NCI-H524 (cell line): ENCODE results near the gene MICALL2.
A peak's percentile ranks its signal among the peaks of the same experiment; 100 is the strongest.

Experiments
- DNase-seq, 2 experiments: peaks; one replicate each; lab custom pipeline; 2025; lab: John Stamatoyannopoulos, UW

Gene MICALL2

DNA sequence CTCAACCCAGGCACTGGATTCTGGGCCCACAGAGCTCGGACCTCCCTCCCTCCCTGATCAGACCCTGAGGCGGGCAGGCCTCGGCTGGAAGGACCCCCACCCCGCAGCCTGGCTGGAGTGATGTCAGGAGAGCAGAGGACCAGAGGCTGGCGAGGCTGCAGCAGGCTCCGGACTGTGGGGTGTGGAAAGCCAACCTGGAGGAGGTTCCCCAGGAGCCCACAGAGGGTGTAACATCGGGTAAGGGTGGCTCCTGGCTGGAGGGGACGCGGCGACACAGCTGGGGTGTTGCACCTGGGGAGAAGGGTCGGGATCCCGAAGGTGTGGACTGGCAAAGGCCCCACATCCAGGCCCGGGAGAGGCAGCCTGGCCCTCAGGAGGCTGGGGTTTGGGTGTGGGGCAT, 8.9 kb upstream of the MICALL2 start:
- DNase-seq, result no peak

DNA sequence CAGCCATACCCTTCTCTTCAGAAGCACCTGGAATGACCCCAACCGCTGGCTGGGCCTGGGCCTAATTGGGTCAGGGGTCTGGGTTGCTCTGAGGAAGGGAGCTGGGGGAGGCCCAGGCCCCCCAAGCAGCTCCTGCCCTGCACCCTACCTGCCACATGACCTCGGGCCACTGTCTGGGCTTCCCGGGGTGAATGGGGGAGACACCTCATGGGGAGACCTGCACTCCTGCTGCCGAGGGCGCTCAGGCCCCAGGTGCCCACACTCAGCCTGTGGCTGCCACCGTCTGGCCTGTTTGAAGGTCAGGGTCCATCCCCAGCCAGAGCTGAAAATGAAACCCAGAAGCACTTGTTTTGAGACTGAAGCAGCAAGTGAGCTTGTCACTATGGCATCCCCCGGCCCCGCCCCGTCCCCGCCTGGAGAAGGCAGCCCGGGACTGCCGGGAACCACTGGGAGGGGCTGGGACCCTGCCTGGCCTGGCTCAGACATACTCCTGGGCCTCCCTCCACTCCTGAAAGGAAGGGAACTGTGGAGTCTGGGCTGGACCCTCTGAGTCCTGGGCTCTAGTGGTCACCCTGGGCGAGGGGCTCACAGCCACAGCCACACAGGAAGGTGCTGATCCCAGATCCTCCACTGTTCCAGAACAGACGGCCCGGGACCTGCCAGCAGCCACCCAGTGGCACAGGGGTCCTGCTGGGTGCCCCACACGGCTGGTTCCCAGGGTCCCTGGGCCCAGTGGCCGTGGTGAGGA, 7.4 kb upstream of the MICALL2 start:
- DNase-seq, result peak in 1 of 2 experiments; percentile 15

DNA sequence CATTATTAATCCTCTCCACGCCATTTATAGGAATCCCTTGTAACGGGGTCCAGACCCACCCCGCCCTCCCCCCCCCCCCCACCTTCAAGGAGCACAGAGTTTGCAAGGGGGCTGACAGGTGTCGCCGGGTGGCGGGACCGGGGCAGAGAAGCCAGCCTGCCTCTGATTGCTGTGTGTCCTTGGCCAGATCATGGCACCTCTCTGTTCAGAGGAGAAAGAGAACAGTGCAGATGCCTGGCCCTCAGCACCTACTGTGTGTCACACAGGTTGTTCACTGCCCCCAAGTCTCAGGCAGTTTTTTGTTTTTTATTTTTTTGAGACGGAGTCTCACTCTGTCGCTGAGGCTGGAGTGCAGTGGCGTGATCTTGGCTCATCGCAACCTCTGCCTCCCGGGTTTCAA, 5.4 kb upstream of the MICALL2 start:
- no peak for DNase-seq

DNA sequence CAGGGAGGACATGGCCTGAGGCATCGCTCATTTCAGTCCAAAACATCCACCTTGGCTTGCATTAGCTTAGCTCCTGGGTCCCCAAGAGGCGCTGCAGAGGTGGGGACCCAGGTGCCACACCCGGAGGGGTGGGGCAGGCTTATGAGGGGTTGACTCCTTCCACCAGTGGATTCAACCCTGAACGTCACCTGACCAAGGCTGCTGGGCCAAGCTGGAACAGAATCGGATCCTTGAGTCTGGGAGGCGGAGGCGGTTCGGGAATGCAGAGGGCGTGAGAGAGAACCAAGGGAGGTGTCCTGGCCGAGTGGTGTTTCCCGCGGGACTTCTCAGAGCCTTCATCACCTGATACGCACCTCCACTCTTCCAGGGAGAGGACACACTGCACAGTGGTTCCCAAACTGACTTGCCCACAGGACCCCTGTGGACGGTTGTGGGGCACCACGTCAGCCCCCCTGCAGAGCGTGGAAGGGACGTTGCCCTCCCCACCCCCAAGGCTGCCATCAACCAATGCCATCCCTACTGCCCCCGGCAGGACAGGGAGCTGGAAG, 4.5 kb upstream of the MICALL2 start:
- no peak for DNase-seq

DNA sequence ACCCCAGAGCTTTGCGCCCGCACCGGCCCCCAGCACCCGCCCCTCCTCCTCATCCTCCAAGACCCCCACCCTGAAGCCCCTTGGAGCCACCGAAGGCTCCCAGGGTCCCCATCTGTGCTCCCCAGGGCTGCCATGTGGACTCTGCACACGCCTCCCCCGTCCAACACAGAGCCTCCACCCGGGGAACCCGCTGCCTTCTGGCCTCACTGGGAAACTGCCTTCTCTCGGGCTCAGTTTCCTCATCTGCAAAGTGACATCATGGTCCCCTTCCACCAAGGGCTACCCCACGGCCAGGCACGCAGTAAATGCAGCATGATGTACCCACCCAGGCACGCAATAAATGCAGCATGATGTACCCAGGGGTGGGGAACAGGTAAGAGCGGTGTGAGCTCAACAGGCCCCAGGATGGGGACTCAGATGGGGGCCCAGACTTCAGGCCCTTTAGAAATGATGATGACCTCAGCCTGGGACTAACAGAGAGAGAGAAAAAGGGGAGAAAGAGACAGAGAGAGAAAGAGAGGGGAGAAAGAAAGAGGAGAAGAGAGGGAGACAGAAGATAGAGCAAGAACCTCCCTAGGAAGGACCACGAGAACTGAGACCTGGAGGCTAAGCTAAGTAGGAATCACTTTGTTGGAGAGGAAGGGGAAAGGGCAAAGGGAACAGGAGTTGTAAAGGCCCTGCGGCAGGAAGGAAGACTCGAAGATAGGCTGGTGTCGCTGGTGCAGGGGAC, 2.5 kb upstream of the MICALL2 start:
- DNase-seq, result no peak

DNA sequence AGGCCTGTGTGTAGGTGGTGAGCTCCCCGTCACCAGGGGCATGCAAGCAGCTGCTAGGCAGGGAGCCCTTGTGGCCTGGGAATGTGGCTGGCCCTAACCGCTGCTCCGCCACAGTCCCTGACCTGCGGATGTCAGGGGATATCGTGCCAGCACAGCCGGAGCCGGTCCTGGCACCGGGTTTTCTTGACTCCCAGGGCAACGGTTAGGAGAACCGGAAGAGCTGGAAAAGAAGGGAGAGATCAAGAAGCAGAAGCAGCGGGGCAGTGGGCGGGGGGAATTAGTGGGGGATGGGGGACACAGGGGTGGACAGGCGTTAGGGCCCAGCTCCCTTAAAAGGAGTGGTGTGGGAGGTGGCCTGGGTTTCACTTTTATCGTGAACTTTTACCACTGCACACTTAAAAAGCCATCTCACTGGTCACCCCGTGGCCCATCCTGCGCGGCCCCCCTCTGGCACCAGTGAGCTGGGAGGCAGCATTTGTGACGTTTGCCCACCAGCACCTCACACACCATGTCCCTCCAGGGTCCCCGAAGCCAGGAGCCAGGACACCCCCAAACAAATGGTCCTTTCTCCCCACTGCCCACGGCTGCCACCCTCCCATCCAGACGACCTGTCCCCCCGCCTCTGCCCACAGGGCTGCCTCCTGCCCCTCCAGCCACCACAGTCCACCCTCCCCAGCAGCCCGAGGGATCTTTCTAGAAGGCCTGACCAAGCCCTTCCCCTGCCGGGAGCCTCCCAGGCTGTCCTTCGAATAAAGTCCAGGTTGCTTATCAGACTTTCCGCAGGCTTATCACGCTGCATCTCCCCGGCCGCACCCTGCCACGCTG, 1.8 kb upstream of the MICALL2 start:
- no peak for DNase-seq

DNA sequence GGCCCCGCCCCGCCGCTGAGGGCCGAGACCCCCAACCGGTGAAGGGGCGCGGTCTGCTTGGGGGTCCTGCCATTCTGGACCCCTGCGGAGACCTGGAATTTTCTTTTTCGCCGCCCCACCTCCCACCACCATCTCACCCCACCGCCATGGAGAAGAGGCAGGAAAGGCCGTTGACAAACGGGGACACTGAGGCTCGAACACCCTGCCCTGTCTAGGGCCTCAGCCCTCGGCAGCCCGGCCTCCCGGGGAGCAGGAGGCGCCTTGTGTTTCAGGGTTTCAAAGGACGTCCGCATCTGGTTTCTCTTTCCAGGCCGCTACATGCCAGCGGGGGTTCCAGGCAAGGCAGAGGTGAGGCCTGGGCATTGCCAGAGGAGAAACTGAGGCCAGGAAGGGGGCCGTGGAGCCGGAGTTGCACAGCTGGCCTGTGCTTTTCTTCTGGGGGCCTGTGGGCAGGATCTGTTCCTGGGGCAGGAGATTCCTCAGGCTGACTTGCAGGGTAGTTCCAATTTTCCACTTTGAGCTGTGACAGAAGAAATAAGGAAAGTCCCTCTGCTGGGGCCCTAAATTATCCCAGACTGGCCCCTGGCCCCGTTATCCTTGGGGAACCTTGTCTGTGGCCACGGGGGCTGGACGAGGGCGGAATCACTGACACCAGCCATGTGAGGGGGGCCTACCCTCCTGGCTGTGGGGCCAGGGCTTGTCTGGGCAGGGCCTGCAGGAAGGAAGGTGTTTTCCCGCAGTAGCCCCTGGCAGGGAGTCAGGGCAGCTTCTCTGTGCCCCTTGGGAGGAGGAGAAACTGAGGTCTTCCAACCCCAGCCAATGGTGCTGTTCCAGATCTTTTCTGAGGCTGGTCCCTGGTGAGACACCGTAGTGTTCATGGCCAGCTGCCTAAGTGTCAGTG, 900 bp upstream of the MICALL2 start:
- DNase-seq, result no peak

DNA sequence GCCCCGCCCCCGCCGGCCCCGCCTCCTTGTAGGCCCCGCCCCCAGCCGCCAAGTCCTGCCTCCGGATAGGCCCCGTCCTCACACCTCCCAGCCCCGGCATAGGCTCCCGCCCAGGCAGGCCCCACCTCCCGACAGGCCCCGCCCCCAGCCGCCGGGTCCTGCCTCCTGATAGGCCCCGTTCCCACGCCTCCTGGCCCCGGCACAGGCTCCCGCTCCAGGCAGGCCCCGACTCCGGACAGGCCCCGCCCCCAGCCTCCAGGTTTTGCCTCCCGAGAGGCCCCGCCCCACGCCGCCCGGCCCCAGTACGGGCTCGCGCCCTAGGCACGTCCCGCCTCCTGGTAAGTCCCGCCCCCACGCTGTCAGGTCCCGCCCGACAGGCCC, 232 bp upstream of the MICALL2 start:
- peak; percentile 87 to 95 for DNase-seq

DNA sequence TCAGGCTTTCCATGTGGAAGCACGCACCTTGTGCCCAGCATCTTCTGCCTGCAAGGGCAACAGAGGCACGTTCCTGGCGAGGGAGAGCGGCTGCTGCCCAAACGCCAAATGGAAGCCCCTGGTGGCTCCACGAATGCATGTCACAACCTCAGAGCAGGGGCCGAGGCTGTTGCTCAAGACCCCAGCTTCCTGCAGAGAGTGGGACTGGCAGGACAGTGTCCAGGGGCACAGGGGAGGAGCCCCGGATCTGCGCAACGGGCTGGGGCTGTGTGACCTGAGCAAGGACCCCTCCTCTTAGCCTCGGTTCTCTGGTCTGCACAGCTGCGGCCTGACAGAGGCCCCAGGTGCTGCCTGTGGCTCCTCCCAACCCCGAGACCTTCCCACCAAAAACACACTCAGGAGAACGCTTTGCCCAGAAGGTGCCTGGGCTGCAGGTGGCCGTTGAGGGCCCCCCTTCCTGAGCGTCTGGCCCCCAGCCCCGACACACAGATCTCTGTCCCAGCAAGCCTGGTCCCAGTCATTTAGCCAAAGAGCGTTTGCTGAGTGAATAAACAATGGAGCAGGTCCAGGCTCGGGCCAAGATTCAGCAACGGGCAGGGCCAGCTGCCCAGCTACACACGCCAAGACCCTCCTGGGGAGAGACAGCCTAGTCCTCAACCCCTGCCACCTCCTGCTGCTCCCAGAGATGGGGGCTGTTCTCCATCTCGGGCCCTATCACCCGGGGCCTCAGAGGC, 1.2 kb downstream of the MICALL2 start:
- DNase-seq, result no peak

DNA sequence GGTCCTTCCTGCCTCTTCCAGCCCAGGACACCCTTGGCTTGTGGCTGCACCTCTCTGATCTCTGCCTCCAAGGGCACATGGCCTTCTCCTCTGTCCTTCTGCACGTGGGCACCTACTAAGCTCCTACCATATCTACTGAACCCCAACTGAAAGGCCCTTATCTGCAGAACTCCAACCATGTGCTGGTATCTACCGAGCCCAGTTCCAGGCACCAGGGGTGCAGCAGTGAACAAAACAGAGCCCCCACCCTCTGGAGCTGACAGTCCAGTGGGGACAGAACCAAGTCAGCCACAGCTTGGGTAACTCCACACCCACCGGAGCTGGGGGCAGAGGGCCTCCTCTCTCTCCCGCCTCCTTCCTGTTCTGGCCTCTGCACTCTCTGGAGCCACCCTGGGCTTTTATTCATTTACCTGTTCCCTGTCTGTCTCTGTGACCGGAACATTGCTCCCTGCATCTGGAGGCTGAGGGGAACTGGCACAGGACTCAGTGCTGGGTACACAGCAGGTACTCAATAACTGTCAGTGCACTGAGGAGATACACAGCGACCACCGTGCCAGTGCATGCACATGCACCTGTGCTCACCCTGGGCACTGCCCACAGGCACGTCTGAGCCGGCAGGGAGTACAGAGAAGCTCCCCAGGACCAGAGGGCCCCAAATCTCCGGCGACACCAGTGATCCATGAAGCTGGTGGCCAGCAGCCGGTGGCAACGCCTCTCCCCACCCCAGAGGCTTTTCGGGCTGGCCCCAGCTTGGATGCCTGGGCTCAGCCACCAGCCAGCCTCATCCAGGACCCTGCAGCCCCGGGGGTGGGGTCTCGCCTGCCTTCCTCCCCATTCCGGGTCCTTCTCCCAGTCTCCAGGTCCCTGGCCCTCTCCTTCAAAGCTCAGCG, 2.0 kb downstream of the MICALL2 start:
- DNase-seq, result no peak

DNA sequence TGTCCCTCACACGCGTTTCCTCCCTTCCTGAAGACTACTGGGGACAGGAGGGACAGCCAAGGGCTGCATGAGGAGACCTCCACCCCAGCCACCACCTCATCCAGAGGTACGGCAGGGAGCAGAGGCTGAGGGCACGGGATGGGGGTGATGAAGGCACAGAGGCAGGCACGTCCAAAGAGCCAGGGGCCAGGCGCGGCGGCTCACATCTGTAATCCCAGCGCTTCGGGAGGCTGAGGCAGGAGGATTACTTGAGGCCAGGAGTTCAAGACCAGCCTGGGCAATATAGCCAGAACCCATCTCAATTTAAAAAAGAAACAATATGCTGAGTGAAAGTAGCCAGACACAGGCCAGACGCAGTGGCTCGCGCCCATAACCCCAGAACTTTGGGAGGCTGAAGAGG, 3.3 kb downstream of the MICALL2 start:
- no peak for DNase-seq

DNA sequence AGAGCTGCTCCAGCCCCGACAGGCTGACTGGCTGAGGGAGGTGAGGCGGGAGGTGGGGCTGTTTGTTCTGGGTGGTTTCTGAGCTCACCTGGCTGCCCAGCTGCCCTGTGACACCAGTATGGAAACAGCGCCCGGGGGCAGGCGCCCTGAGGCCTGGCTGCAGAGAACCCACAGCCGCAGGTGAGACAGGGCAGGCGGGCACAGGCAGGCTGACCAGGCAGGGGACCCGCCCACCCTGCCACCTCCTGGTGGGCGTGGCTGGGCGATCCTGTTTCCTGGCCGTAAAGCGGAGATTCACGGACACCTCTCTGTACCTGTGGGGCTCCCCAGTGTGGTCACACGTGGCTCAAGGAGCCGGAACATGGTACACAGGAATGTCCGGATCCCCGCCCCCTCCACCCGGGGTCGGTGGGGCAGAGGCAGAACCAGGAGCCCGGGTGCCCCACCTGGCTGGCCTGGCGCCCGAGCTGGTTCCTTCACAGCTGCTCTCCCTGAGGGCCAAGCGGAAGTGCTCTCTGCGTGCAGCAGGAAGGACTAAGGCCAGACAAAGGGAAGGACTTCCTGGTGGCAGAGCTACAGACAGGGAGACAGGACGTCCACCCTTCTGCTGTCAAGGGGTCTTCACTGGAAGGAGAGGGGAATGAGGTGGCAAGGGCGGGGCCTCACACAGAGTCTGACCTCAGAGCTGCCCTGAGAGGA, 3.9 kb downstream of the MICALL2 start:
- DNase-seq, result no peak

DNA sequence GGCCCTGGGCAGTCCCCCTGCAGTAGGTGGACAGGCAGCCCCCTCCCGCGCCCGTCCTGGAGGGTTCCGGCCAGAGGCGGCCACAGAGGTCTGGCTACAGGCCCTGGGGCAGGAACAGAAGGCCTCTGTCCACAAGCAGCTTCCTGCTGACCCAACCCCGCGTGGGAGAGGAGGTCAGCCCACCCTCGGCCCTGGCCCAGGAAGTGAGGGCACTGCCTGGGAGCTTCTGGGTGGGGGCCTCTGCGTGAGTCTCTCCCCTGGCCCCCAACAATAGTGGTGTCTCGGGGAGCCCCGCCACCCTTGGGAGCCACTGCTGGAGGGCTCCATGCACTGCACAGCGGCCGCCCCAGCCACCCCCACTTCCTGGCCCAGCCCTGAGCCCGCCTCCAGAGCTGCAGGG, 4.7 kb downstream of the MICALL2 start:
- DNase-seq, result no peak

DNA sequence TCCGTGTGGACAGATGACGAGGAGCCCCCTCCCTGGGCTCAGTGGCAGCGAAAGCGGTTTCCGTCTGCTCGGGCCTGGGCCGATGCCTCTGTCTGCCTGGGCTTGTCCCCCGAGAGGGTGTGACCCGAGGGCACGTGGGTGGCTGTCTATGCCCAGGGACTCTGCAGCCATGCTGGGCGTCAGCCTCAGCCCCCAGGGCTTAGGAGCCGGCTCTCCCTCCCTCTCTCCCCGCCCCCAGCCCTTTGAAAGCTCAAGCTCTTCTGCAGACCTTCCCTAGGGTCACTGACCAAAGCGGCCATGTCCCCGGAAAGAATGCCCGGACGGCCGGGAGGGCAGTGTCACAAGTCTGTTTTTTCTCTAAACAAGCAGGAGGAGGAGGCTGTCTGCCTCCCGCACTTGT, 7.1 kb downstream of the MICALL2 start:
- no peak for DNase-seq

DNA sequence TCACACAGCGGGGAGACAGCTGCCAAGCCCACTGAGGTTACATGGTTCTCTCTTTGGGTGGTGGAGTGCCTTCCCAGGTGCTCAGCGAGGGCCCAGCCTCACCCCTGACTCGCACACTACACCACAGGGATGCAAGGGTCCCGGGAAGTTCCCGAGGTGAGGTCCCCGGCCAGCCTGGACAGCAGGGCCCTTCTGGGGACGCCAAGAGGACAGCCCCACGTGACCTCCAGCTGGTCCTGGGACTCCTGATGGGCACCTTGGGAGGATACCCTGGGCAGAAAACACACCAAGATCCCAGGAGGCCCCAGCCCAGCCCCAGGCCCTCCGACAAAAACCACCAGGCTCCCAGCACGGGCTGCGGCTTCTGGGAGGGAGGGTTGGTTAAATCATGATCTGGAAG, 8.3 kb downstream of the MICALL2 start:
- no peak for DNase-seq

DNA sequence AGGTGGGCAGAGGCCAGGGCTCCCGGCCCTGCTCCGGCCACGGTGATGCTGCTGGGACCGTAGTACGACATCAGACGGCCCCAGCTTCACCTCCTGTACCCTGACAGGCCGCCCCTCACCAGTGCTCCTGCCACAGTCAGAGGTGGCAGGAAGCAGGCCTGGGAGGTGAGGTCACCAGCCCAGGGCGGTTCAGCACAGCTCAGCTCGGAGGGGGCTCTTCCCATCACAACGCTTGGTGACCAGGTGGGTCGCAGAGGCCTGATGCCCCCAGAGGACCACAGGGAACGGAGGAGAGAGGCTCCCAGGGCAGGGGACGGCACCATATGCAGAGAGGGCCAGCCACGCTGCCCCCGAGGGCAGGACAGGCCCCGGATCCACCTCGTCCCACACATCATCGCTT, 8.8 kb downstream of the MICALL2 start:
- DNase-seq, result no peak

DNA sequence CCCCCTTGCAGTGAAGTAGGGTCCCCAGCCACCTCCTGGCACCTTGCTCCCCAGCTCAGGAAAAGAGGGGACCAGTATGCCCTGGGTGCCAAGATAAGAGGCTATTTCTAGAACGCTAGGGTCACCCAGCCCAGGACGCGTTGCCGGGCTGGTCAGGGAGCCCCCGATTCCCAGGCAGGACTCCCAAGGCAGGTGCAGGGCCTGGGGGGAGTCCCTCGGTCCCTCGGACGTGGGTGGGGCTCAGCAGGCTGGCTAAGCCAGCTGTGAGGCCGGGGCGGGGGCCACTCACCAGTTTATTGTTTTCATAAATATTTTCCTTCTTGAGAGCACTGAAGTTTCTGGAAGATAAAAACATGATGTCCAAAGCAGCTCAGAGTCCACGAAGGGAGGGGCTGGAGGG, 9.3 kb downstream of the MICALL2 start:
- no peak for DNase-seq

DNA sequence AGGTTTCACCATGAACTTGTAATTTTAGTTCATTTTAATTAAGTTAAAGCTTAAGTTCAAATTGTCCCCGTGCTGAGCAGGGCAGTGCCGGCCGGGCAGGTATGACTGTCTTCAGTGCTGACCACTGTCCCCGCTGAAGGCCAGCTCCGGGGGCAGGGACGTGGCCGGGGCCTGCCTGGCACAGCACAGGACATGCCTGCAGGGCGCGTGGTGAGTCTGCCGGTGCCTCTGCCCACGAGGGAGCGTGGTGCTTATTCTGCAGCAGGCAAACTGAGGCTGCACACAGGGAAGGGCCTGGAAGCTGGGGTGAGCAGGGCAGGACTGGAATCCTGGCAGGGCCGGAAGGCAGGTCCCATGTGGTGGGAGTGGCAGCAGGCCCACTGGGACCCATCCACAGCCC, 9.8 kb downstream of the MICALL2 start:
- DNase-seq, result no peak

DNA sequence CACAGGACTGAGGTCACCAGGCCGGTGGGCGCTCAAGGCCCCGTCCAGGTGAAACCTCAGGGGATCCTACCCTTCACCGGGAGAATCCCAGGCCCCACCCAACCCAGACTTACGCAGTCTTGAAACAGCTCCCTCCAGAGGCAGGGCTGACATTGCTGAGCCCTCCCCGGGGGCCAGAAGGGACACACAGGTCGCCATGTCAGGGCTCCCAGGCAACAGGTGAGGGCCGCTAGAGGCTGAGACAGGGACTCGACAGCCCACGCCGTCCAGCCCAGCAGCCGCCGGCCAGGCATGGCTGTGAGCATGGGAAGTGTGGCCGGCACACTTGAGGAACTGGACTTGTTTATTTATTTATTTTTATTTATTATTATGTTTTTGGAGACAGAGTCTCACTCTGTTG, 10.3 kb downstream of the MICALL2 start:
- DNase-seq, result no peak
